HEK293 (cell line): ENCODE results near the gene ADRB1.
A peak's percentile ranks its signal among the peaks of the same experiment; 100 is the strongest.

Experiments used
- CTCF ChIA-PET: fragments of 350-600 bp; formaldehyde crosslinking; extraction: SDS; loops from one replicate; lab custom pipeline; 2021; ENCODE audit warnings: antibody characterized with exemption; lab: Yijun Ruan, JAX
- POLR2A ChIA-PET: fragments of 300-600 bp; formaldehyde crosslinking; extraction: SDS; loops from one replicate; lab custom pipeline; 2020; ENCODE audit warnings: antibody characterized with exemption, inconsistent platforms; lab: Yijun Ruan, JAX
- H3K27ac ChIP-seq: fragments of 200-500 bp; sonication (Bioruptor generic); 2 replicates; pipeline ENCODE4 v1.5.1; 2014; ENCODE audit warnings: low read depth, low read length, control low read depth, inconsistent platforms; ENCODE audit errors: extremely low read depth
- H3K36me3 ChIP-seq, 2 experiments: fragments of 200-500 bp in 1 of 2; sonication (Bioruptor generic) in 1 of 2; 1 replicate in 1 of 2; 2 replicates in 1 of 2; pipeline ENCODE4 v1.5.1; 2014 to 2017; ENCODE audit warnings: inconsistent platforms in 2 of 2, low read length in 2 of 2; ENCODE audit not compliant: control insufficient read depth in 2 of 2, insufficient read depth in 1 of 2
- H3K4me1 ChIP-seq: fragments of 200-500 bp; sonication (Bioruptor generic); 2 replicates; pipeline ENCODE4 v1.5.1; 2014; ENCODE audit warnings: mild to moderate bottlenecking, low read length, inconsistent platforms; ENCODE audit not compliant: control insufficient read depth, insufficient read depth
- H3K4me3 ChIP-seq: 2 replicates; pipeline ENCODE4 v1.5.1; 2011; ENCODE audit warnings: low read depth, mild to moderate bottlenecking, control low read depth, low read length, moderate library complexity
- H3K9me3 ChIP-seq: fragments of 200-500 bp; sonication (Bioruptor generic); 2 replicates; pipeline ENCODE4 v1.5.1; 2014; ENCODE audit warnings: low read depth, low read length, inconsistent platforms; ENCODE audit not compliant: control insufficient read depth, insufficient read depth
- GLI2 ChIP-seq: fragments of 450-650 bp; formaldehyde crosslinking; IDR thresholded peaks from 2 replicates; pipeline ENCODE4; 2017; ENCODE audit warnings: missing biosample characterization, missing genetic modification characterization, low read depth, borderline replicate concordance
- KLF8 ChIP-seq: fragments of 450-650 bp; formaldehyde crosslinking; IDR thresholded peaks from 2 replicates; pipeline ENCODE4 v1.5.1; 2016; ENCODE audit warnings: missing biosample characterization, missing genetic modification characterization
- PRDM2 ChIP-seq: fragments of 450-650 bp; formaldehyde crosslinking; IDR thresholded peaks from 2 replicates; pipeline ENCODE4 v1.5.1; 2016; ENCODE audit warnings: missing biosample characterization, missing genetic modification characterization, borderline replicate concordance
- SCRT1 ChIP-seq: fragments of 450-650 bp; formaldehyde crosslinking; IDR thresholded peaks from 2 replicates; pipeline ENCODE4 v1.5.1; 2016; ENCODE audit warnings: missing biosample characterization, missing genetic modification characterization, borderline replicate concordance
- ZBTB1 ChIP-seq: fragments of 450-650 bp; formaldehyde crosslinking; IDR thresholded peaks from 2 replicates; pipeline ENCODE4 v1.5.1; 2016; ENCODE audit warnings: missing biosample characterization, missing genetic modification characterization
- ZFP41 ChIP-seq: fragments of 450-650 bp; formaldehyde crosslinking; IDR thresholded peaks from 2 replicates; pipeline ENCODE4 v1.5.1; 2016; ENCODE audit warnings: missing biosample characterization, missing genetic modification characterization, borderline replicate concordance
- ZNF112 ChIP-seq: fragments of 450-650 bp; formaldehyde crosslinking; IDR thresholded peaks from 2 replicates; pipeline ENCODE4 v1.5.0; 2017; ENCODE audit warnings: missing biosample characterization, missing genetic modification characterization
- ZNF133 ChIP-seq: fragments of 450-650 bp; formaldehyde crosslinking; IDR thresholded peaks from 2 replicates; pipeline ENCODE4 v1.5.1; 2016; ENCODE audit warnings: missing biosample characterization, missing genetic modification characterization
- ZNF2 ChIP-seq: fragments of 450-650 bp; formaldehyde crosslinking; IDR thresholded peaks from 2 replicates; pipeline ENCODE4 v1.5.1; 2016; ENCODE audit warnings: missing biosample characterization, missing genetic modification characterization
- ZNF202 ChIP-seq: fragments of 450-650 bp; formaldehyde crosslinking; IDR thresholded peaks from 2 replicates; pipeline ENCODE4 v1.5.1; 2016; ENCODE audit warnings: missing biosample characterization, missing genetic modification characterization, borderline replicate concordance
- ZNF214 ChIP-seq: fragments of 450-650 bp; formaldehyde crosslinking; IDR thresholded peaks from 2 replicates; pipeline ENCODE4 v1.5.1; 2017; ENCODE audit warnings: missing biosample characterization, mild to moderate bottlenecking, missing genetic modification characterization, borderline replicate concordance
- ZNF223 ChIP-seq: fragments of 450-650 bp; formaldehyde crosslinking; IDR thresholded peaks from 2 replicates; pipeline ENCODE4 v1.5.1; 2016; ENCODE audit warnings: missing biosample characterization, missing genetic modification characterization
- ZNF280D ChIP-seq: fragments of 450-650 bp; formaldehyde crosslinking; IDR thresholded peaks from 2 replicates; pipeline ENCODE4 v1.5.1; 2016; ENCODE audit warnings: missing biosample characterization, missing genetic modification characterization
- ZNF37A ChIP-seq: fragments of 450-650 bp; IDR thresholded peaks from 2 replicates; pipeline ENCODE4 v1.5.1; 2018; ENCODE audit warnings: missing biosample characterization, missing genetic modification characterization
- ZNF423 ChIP-seq: fragments of 450-650 bp; formaldehyde crosslinking; IDR thresholded peaks from 2 replicates; pipeline ENCODE4 v1.5.1; 2016; ENCODE audit warnings: missing biosample characterization, missing genetic modification characterization
- ZNF48 ChIP-seq: fragments of 450-650 bp; formaldehyde crosslinking; IDR thresholded peaks from 2 replicates; pipeline ENCODE4 v1.5.1; 2016; ENCODE audit warnings: missing biosample characterization, missing genetic modification characterization
- ZNF501 ChIP-seq: fragments of 450-650 bp; formaldehyde crosslinking; IDR thresholded peaks from 2 replicates; pipeline ENCODE4 v1.5.1; 2016; ENCODE audit warnings: missing biosample characterization, missing genetic modification characterization
- ZNF549 ChIP-seq: fragments of 450-650 bp; IDR thresholded peaks from 2 replicates; pipeline ENCODE4 v1.5.1; 2018; ENCODE audit warnings: missing biosample characterization, missing genetic modification characterization, mild to moderate bottlenecking, inconsistent platforms, moderate library complexity
- ZNF654 ChIP-seq: fragments of 450-650 bp; formaldehyde crosslinking; IDR thresholded peaks from 2 replicates; pipeline ENCODE4 v1.5.1; 2016; ENCODE audit warnings: low read depth, missing biosample characterization, missing genetic modification characterization
- ZNF692 ChIP-seq: fragments of 450-650 bp; formaldehyde crosslinking; IDR thresholded peaks from 2 replicates; pipeline ENCODE4 v1.5.1; 2016; ENCODE audit warnings: missing biosample characterization, missing genetic modification characterization
- ZNF776 ChIP-seq: fragments of 450-650 bp; formaldehyde crosslinking; IDR thresholded peaks from 2 replicates; pipeline ENCODE4 v1.5.0; 2017; ENCODE audit warnings: missing biosample characterization, missing genetic modification characterization, borderline replicate concordance
- ZNF777 ChIP-seq: fragments of 450-650 bp; formaldehyde crosslinking; IDR thresholded peaks from 2 replicates; pipeline ENCODE4 v1.5.1; 2017; ENCODE audit warnings: missing biosample characterization, missing genetic modification characterization, borderline replicate concordance
- ZSCAN30 ChIP-seq: fragments of 450-650 bp; IDR thresholded peaks from 2 replicates; pipeline ENCODE4 v1.5.1; 2018; ENCODE audit warnings: missing biosample characterization, mild to moderate bottlenecking, missing genetic modification characterization, moderate library complexity
- ZSCAN4 ChIP-seq: fragments of 450-650 bp; formaldehyde crosslinking; IDR thresholded peaks from 2 replicates; pipeline ENCODE4 v1.5.1; 2017; ENCODE audit warnings: missing biosample characterization, missing genetic modification characterization

Gene ADRB1

GRCh38 chr10:114044247-114045135, 825 bp downstream of the ADRB1 start:
- H3K27ac ChIP-seq = peak overlapping the region; percentile 36; the same call in 1 of the 2 replicates
- POLR2A ChIA-PET = no interaction called here
- H3K36me3 ChIP-seq = no peaks in the 10 kb centered on the region
- peak overlapping the region; percentile 40 for H3K4me3 ChIP-seq
- CTCF ChIA-PET = no interaction called here
- H3K9me3 ChIP-seq = no peaks in the 10 kb centered on the region
- 0 out of 2 replicates have a peak, but pooled peaks cover 2% of the 10 kb centered on the region for H3K4me1 ChIP-seq
- TF ChIP-seq ZNF37A = no peak
- TF ChIP-seq ZNF777 (tag by site-specific recombination) = peak; percentile 49; the same call in 1 of the 2 replicates
- TF ChIP-seq ZNF133 (tag by site-specific recombination) = no peak
- no peak for TF ChIP-seq ZNF214 (tag by site-specific recombination)
- TF ChIP-seq ZSCAN30 (tag by site-specific recombination) = no peak
- 0 out of 2 replicates have a peak, but pooled peaks have one; percentile 32 for TF ChIP-seq ZNF2 (tag by site-specific recombination)
- no peak for TF ChIP-seq KLF8 (tag by site-specific recombination)
- TF ChIP-seq ZNF48 (tag by site-specific recombination) = no peak
- no peak for TF ChIP-seq ZNF501 (tag by site-specific recombination)
- no peak for TF ChIP-seq ZNF776 (tag by site-specific recombination)
- no peak for TF ChIP-seq ZNF423 (tag by site-specific recombination)
- no peak for TF ChIP-seq GLI2
- TF ChIP-seq PRDM2 (tag by site-specific recombination) = no peak
- no peak for TF ChIP-seq ZNF223 (tag by site-specific recombination)
- no peak for TF ChIP-seq ZSCAN4 (tag by site-specific recombination)
- TF ChIP-seq ZNF202 (tag by site-specific recombination) = peak; percentile 64; the same call in 1 of the 2 replicates
- TF ChIP-seq ZFP41 = no peak
- TF ChIP-seq ZNF549 (tag by site-specific recombination) = no peak
- no peak for TF ChIP-seq ZNF654
- no peak for TF ChIP-seq ZNF112 (tag by site-specific recombination)
- no peak for TF ChIP-seq ZNF280D (tag by site-specific recombination)
- no peak for TF ChIP-seq SCRT1 (tag by site-specific recombination)
- no peak for TF ChIP-seq ZBTB1 (tag by site-specific recombination)
- TF ChIP-seq ZNF692 (tag by site-specific recombination) = no peak
